Activated CD8-positive, alpha-beta memory T cell treated with anti-CD3 and anti-CD28 coated beads for 1 hour (primary cell): ENCODE results near the gene ZDHHC19.
"Not testable (repeated sequence)": the region's sequence is repeated elsewhere in the genome, so short reads cannot be mapped to it uniquely, and the experiment has no call there.

Experiments
- DNase-seq, 2 donors: peaks; one replicate each; pipeline ENCODE4 v3.0.0-alpha.2; 2020; ENCODE audit warnings: low read depth in 1 of 2; ENCODE audit errors: extremely low read depth in 1 of 2

ZDHHC19 gene

GRCh38 chr3:196205442-196206205 lies 5.6 kb downstream of the ZDHHC19 start:
- not testable (repeated sequence) for DNase-seq

DNA sequence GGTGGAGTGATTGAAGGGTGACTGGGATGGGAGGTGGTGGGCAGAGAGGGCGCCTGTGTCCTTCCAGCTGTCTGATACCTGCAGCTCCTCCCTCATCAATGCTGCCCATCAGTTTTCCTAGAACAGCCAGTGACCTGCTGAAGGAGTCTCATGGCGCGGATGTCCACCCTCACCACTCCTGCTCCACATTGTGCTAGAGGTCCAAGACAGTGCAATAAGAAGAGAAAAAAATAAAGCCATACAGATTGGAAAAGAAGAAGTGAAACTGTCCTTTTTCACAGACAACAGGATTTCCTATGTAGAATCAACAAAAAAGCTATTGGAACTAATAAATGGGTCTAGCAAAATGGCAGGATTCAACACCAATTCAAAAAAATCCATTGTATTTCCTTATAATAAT lies 7.4 kb downstream of the ZDHHC19 start:
- DNase-seq = no peak

GRCh38 chr3:196202516-196202970 lies 8.7 kb downstream of the ZDHHC19 start:
- no peak for DNase-seq

DNA sequence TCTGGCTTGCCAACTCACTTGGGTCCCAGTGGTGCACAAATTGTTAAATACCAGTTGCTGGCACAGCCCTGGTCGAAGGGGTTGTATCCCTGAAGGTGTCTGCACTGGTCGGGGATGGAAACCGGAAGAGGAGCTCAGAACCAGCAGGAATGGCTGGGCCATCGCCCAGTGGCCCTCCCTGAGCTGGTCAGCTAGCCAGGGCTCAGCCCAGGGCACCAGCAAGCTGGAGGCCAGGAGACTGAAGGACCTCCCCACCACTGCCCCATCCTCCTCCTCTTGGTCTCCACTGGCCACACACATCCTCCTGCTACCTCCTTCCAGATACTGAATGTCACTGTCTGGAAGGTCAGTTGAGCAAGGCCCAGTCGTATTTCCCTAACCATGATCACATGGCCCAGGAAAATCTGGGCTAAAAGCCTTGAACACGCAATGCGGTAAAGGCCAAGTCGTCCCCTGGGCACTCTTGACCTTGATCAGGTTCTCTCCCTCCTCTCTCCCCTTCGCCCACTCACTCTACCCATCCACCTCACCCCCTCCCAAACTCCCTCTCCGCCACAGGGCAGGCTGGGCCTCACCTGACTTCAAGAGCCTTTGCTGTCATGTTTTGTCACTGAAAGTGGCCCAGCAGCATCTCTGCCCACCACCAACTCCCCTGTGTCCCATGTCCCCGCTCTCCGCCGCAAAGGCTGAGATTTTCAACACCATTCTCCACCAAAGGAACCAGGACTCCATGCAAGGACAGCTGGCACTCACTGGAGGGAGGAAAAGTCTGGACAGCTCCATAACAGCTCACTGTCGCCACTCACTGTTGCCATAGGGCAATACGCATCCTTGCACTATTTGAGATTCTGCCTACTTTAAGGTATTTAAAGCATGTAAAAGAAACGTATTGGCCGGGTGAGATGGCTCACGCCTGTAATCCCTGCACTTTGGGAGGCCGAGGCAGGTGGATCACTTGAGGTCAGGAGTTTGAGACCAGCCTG lies 12.1 kb downstream of the ZDHHC19 start:
- DNase-seq = no peak

GRCh38 chr3:196198081-196198675 lies 13.0 kb downstream of the ZDHHC19 start:
- no peak for DNase-seq

GRCh38 chr3:196197524-196197923 lies 13.7 kb downstream of the ZDHHC19 start:
- no peak for DNase-seq

DNA sequence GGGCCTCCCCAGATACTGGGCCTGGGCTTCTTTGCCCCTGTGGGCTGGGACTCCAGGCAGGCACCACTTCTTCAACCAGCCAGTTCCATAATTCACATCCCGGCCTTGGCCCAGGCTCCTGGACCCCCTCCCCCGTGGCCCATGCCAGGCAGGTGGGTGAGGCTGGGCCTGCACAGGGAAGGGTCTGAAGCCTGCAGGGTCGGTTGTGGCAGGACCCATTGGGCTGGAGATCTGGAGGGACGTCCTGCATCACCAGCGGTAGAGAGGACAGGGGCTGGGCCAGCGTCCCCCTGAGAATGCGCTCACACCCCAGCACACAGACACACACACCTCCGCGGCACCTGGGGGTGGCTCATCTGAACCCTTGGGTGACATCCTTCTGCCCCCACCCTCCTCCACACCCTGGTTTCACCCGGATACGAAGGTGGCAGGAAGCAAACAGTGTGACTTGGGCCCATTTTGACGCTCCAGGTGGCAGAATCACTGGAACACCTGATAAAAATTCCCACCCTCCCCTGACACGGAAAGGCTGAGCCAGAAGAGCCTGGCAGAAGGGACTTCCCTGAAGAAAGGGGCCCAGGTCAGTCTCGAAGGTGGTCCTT lies 15.4 kb downstream of the ZDHHC19 start:
- DNase-seq = no peak

DNA sequence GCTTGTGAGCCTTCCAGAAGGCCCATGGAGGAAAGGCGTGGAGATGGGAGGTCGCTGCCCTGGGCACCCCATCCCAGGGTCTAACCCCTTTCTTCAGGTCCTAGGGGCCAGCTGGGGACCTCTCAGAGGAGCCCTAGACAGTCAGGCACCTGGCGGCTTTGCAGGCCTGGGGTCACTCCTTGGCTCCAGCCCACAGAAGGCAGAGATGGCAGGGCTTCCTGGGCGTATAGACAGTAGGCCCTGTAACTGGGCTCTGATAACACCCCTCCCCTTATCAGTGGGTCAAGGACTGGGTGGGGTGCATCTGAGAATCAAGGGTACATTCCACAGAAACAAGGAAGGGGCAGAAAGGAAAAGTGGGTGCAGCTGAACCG lies 16.7 kb downstream of the ZDHHC19 start:
- DNase-seq = no peak

DNA sequence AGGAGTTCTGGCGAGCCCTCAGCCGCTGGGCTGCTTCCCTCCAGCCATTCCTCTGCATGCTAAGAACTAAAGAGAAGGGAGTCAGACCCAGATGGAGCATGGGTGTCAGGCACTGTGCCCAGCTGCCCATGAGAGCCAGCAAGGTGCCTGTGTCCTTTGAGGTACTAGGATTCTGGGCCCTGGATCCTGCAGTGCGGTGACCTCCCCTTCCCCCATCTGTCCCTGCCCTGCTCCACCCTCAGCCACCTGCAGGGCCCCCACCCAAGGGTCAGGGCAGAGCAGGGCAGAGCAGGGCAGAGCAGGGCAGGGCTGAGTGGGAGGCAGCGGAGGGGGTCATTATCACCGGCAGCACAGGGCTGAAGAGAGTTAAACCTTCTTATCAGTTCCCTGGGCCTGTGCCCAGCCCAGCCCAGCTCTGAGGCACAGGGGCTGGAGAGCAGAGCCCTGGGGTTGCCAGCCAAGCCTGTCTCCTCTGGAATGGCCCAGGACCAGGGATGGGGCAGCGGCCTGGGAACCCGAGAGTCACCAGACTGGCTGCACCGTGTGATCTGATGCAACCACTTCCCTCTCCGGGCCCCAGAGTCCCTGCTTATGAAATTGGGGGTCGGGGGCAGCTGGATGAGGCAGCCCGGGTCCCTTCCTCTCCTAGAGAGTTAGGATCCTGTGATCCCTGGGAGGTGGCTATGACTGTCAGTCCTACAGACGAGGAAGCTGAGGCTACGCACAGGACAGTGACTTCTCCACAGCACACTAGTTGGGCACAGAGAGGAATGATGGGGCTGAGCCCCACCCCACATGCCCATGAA lies 17.3 kb downstream of the ZDHHC19 start:
- DNase-seq = no peak

GRCh38 chr3:196193133-196193735 lies 18.0 kb downstream of the ZDHHC19 start:
- no peak for DNase-seq

DNA sequence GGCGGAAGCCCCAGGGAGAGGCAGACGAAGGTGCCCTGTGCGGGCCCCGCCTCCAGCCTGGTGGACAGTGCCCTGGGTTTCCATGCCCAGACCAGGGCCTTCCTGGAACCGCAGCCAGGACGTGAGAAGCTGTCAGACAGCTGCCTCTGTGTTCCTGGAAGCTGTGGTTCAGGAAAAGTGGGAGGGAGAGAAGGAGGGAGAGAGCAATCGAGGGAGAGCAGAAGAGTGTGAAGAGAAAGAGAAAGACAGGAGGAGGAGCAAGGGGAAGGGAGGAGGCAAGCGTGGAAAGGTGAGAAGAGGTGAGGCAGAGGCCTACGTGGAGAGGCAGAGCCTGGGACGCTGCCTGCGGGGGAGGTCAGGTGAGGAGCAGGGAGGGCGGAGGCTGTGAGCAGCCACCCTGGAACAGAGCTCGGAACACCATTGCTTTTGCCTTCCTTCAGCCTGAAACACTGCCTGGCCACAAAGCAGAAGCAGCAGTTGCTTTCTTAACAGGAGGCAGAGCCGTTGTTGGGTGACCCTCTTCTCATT lies 18.6 kb downstream of the ZDHHC19 start:
- no peak for DNase-seq

DNA sequence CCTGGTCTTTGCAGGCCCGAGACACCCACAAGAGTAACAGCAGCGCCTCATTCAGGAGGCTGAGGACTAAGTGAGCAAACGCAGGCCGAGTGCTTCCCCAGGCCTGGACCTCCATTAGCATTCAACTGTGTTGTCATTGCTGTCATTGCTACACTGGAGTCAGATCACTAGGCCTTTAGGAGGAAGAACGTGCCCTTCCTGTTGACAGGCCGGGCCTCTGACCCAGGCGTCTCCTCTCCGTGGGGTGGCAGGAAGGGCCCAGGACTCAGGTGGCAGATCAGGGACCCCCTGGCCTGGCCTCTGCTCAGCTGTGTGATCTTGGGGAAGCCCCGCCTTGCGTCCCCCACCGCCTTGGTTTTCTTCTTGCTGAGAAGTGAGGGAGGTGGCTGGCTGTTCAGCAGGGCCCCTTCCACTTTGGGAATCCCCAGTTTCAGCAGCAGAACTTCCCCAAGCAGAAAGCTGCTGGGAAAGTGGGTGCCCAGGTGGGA lies 19.1 kb downstream of the ZDHHC19 start:
- DNase-seq = no peak

DNA sequence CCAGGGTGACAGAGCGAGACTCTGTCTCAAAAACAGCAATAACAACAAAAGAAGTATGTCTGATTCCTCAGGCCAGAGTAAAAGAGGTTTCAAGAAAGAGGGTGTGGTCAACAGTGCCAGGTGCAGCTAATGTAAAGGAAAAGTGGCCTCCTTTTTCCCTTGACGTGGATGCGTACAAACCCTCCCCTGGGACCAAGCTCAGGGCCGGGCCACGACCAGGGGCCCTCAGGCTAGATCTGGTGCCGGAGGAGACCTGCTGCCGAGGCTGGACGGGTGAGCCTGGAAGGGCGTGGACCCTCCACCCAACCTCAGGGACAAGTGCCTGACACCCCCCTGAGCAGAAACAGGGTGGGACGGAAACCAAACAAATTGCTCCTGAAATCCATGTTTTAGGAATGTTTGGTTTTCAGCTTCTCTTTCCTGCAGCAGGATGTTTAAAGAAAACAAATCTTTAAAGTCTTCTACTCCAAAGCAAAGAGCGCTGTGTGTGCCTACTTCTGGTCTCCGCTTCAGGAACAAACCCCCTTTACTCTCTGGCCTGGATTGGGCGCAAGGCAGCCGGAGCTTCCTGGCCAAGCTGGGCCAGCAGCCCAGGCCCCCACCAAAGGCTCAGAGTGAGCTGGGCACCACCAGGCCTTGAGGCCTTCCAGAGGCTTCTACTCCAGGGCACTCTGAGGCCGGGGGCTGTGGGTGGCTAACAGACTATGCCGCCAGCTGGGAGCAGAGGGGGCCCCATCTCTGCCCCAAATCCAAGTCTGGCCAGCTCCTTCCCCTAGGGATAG lies 21.4 kb downstream of the ZDHHC19 start:
- DNase-seq = no peak

DNA sequence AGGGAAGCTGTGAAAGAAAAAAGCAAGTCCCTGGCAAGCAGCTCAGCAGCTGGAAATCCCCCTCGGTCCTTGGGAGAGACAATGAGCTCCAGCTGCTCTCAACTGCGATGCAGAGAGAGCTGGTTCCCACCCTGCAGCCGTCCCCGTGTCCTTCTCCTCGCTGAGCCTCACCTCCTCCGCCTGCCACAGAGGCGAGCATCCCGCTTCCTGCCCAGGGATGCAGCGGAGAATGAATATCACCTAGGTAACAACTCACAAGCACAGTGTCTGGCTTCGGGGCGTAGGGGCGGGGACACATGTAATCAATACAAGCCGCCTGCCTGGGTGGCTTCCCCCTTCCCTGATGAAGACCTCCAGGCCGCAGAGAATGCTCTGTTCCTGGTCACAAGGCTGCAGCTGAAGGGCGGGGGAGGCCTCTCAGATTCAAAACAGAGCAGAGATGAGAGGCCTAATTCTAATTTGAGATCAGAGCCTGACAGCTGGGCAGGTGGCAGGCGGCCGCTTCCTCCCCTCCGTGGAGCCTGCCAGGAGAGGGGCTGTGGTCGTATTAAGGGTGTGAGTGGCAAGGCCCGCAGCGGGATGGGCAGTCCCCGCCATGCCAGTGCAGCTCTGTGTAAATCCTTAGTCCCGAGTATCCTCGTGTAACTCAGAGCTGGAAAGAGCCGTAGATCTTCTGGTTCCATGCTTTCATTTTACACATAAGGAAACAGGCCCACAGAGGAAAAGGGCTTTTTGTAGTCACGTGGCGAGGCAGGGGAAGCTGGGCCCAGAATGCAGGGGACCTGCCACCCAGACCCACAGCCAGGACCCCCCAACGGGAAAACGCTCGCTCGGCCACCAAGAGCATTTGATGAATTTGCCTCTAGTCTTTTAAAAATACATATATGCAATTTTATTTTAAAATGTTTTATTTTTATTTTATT lies 24.3 kb downstream of the ZDHHC19 start:
- DNase-seq = no peak

DNA sequence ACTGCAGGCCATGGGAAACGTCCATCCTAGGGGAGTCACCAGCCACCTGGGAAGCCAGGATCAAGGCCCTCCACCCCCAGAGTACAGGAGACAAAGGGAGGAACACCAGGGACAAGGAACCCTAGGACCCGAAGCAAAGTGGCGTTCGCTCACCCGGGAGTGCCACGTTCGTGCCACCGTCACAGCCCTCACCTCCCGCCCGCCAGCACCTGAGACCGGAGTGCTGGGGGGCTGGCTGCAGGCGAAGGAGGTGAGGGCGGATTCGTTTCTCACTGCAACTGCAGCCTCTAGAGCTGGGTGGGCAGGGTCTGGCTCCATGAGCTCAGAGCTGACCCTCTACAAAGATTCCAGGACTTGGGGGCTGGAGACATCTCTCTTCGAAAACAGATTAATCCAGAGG lies 26.3 kb downstream of the ZDHHC19 start:
- no peak for DNase-seq

GRCh38 chr3:196184169-196184432 lies 27.1 kb downstream of the ZDHHC19 start:
- DNase-seq = not testable (repeated sequence)

DNA sequence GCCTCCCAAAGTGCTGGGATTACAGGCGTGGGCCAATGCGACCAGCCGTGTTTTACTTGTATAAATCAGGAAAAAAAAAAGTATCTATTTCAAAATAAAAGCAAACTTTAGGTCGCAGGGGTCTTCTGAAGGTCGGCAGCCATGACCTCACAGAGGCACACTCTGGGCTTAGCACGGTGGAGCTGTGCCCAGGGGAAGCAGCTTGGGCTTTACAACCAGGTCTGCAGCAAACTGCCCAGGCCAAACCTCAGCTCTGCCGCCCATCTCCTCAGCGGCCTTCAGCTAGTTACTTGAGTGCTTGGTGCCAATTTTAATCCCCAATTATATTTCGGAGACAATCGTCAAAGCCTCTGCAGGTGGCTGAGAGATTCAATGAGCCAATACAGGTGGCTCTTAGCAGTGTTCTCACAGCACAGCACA lies 30.1 kb downstream of the ZDHHC19 start:
- no peak for DNase-seq

DNA sequence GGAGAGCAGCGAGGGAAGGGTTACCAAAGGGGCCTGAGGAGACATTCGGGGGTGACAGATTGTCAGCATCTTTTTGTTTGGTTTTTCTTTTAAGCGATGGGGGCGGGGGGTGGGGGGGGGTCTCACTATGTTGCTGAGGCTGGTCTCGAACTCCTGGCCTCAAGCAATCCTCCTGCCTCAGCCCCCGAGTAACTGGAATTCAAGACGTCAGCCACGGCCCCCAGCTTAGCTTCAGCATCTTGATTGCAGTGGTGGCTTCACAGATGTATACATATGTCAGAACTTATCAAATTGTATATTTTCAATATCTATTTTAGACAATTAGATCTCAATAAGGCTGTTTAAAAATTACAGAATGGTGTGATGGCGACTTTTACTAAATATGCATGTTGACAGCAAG lies 30.9 kb downstream of the ZDHHC19 start:
- DNase-seq = no peak
